ENCODE results near the gene MYO7A. TPM values are rescaled to one million over a fixed set of nuclear protein-coding genes. Genes with fewer than 3 reads are reported as not detected.

The MYO7A gene
- total and polyA plus RNA-seq, 2 experiments from 2014 or later, result not detected

DNA sequence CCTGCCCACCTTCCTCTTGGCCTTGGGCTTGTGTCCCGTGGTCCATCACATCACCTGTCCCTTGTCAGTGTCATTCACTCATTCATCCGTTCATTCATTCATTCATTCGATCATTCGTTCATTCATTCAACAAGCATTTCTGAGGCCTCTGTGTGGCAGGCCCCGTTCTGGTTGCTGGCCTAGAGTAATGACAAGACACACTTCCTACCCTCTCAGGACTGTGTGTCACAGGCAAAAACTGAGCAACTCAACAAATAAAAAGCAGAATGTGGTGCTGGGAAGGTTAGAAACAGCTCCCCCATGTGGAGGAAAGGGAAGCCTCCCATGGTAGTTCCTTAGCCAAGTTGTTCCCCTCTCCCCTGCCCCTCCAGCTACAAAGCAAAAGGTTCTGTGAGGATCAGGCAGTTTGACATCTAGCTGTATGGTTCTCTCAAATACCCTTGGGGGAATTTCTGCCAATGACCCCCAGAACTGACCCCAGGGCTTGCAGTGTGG, 27.0 kb upstream of the MYO7A start:
- Histone ChIP-seq H3K27ac (no peak overlapping the region), H3K36me3 (ENCODE audit: low read depth) (no peaks in the 10 kb centered on the region), H3K4me3 (no peak overlapping the region), H3K79me2 (ENCODE audit: insufficient read depth) (no peaks in the 10 kb centered on the region), H3F3A (ENCODE audit: insufficient read depth) (no peaks in the 10 kb centered on the region), H2AFZ (no peak overlapping the region), H3K27me3 (replicated peaks; ENCODE audit: insufficient read depth) (no peaks in the 10 kb centered on the region), H3K9ac (no peak overlapping the region), H3K4me2 (ENCODE audit: unreplicated experiment) (no peak overlapping the region), H3K9me2 (ENCODE audit: insufficient read depth) (no peaks in the 10 kb centered on the region), H4K20me1 (ENCODE audit: insufficient read depth) (no peaks in the 10 kb centered on the region), H3K9me3 (ENCODE audit: low read depth) (no peaks in the 10 kb centered on the region), H3K4me1 (ENCODE audit: insufficient read depth) (0 out of 2 replicates have a peak, but pooled peaks cover under 1% of the 10 kb centered on the region)
- peak; percentile 65 for DNase-seq
- in situ Hi-C loops (cut with MboI), result no loop called here
- no peak for TF ChIP-seq EZH2phosphoT487 (IDR thresholded peaks at IDR 0.05; ENCODE audit: insufficient read depth, low read depth)
- no peak for TF ChIP-seq EZH2 (IDR thresholded peaks at IDR 0.05; ENCODE audit: insufficient read depth, poor library complexity, severe bottlenecking)
- WGBS, 2 experiments (ENCODE audit: low coverage in 1 of 2, low lambda C conversion rate in 2 of 2, missing lambda C conversion rate in 2 of 2), result 98 to 99% methylated on average over 5 of the region's 5 CpGs

DNA sequence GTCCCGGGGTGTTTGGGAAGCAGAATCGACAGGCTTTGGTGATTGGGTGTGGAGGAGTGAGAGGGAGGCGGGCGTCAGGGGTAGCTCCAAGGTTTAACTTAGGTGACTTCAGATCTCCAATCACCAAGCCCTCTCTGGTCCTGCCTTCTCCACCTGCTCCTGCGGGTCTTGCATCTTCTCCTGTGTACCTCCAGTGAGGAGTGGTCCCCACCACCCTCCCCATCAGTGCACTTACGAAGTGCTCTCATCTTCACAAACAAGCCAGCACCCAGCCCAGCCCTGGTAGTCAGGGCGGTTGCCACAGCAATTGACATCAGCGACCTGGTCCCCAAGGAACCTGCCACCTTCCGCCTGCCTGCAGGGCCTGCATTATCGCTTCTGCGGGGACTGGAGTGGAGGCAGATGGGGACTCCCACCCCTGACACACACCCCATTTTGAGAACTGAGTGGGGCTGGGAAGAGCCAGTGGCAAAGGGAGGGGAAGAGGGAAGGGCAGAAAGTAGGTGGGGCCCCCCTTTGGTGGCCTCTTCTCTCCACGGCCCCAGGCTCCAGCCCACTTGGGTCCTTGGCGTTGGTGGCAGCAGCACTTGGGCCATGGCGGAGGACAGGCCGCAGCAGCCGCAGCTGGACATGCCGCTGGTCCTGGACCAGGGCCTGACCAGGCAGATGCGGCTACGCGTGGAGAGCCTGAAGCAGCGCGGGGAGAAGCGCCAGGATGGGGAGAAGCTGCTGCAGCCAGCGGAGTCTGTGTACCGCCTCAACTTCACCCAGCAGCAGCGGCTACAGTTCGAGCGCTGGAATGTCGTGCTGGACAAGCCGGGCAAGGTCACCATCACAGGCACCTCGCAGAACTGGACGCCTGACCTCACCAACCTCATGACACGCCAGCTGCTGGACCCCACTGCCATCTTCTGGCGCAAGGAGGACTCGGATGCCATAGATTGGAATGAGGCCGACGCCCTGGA, 25.5 kb upstream of the MYO7A start, which contains the start of gene OMP:
TSS of gene OMP (plus strand) at position 595 of the 965 bp plus-strand sequence. CDS start at position 595, 0 bp downstream.
- DNase-seq, result no peak
- Histone ChIP-seq H3K79me2 (ENCODE audit: insufficient read depth) (no peaks in the 10 kb centered on the region), H3K9ac (no peak within 1 kb of the TSS), H3K9me2 (ENCODE audit: insufficient read depth) (no peaks in the 10 kb centered on the region), H3F3A (ENCODE audit: insufficient read depth) (no peaks in the 10 kb centered on the region), H3K27me3 (replicated peaks; ENCODE audit: insufficient read depth) (no peaks in the 10 kb centered on the region), H4K20me1 (ENCODE audit: insufficient read depth) (no peaks in the 10 kb centered on the region), H3K27ac (no peak within 1 kb of the TSS), H3K4me3 (no peak within 1 kb of the TSS), H3K9me3 (ENCODE audit: low read depth) (no peaks in the 10 kb centered on the region), H2AFZ (no peak within 1 kb of the TSS), H3K36me3 (ENCODE audit: low read depth) (no peaks in the 10 kb centered on the region), H3K4me1 (ENCODE audit: insufficient read depth) (peaks cover 5% of the 10 kb centered on the region), H3K4me2 (ENCODE audit: unreplicated experiment) (no peak within 1 kb of the TSS)
- in situ Hi-C loops (cut with MboI), result no loop called here
- TF ChIP-seq EZH2phosphoT487 (IDR thresholded peaks at IDR 0.05; ENCODE audit: insufficient read depth, low read depth) (no peak), EZH2 (IDR thresholded peaks at IDR 0.05; ENCODE audit: insufficient read depth, poor library complexity, severe bottlenecking) (no peak)
- 92 to 95% methylated on average over 36 to 37 of the region's 37 CpGs for WGBS, 2 experiments (ENCODE audit: low coverage in 1 of 2, low lambda C conversion rate in 2 of 2, missing lambda C conversion rate in 2 of 2)

DNA sequence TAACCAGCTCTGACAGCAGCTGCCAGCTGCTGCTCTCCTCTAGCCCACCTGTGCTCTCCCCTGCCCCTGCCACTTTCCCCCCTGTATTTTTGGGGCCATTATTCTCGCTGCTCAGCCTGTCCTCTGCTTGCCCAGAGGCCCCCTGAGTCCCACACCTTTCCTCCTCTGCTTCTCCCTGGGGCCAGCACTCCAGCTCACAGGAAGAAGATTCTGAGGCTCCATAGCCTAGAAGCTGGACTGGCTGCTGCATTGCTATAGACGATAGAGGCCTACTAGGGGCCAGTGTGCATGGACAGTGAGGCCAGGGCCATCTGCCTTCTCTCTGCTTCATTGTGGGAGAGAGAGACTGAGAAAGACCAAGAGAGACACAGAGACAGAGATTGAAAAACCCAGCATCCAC, 24.7 kb upstream of the MYO7A start:
- Histone ChIP-seq H3F3A (ENCODE audit: insufficient read depth) (peaks cover 1% of the 10 kb centered on the region; the same call in 1 of the 2 replicates), H3K27me3 (replicated peaks; ENCODE audit: insufficient read depth) (no peaks in the 10 kb centered on the region), H3K27ac (no peak overlapping the region), H3K9me2 (ENCODE audit: insufficient read depth) (no peaks in the 10 kb centered on the region), H3K4me1 (ENCODE audit: insufficient read depth) (peaks cover 13% of the 10 kb centered on the region), H3K4me3 (no peak overlapping the region), H3K79me2 (ENCODE audit: insufficient read depth) (no peaks in the 10 kb centered on the region), H3K9me3 (ENCODE audit: low read depth) (no peaks in the 10 kb centered on the region), H3K4me2 (ENCODE audit: unreplicated experiment) (no peak overlapping the region), H3K36me3 (ENCODE audit: low read depth) (no peaks in the 10 kb centered on the region), H4K20me1 (ENCODE audit: insufficient read depth) (no peaks in the 10 kb centered on the region), H2AFZ (no peak overlapping the region), H3K9ac (no peak overlapping the region)
- WGBS, 2 experiments (ENCODE audit: low coverage in 1 of 2, low lambda C conversion rate in 2 of 2, missing lambda C conversion rate in 2 of 2), result 54 to 66% methylated on average over 2 of the region's 2 CpGs
- no peak for DNase-seq
- TF ChIP-seq EZH2phosphoT487 (IDR thresholded peaks at IDR 0.05; ENCODE audit: insufficient read depth, low read depth), result no peak
- no peak for TF ChIP-seq EZH2 (IDR thresholded peaks at IDR 0.05; ENCODE audit: insufficient read depth, poor library complexity, severe bottlenecking)
- in situ Hi-C loops (cut with MboI), result no loop called here

DNA sequence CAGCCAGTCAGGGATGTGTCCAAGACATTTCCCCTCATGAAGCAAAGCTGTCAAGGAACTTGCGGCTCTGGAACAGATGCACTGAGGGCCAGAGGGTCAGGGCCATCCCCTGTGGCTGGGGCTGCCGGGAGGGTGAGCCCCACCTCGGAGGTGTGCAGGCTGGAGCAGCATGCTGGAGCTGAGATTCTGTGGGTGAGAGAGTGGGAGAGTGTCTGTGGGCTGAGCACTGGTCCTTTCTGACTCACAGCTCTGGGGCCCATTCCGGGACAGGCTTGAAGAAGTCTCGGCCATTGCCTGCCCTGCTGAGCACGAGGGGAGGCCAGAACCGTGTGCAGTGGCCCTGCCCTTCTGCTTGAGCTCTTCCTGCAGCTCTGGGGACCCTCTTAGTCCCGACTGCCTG, 23.3 kb upstream of the MYO7A start:
- no peaks in the 10 kb centered on the region for H3K9me3 ChIP-seq (ENCODE audit: low read depth)
- no peaks in the 10 kb centered on the region for H3K9me2 ChIP-seq (ENCODE audit: insufficient read depth)
- 80 to 86% methylated on average over 8 of the region's 8 CpGs for WGBS, 2 experiments (ENCODE audit: low coverage in 1 of 2, low lambda C conversion rate in 2 of 2, missing lambda C conversion rate in 2 of 2)
- H3K36me3 ChIP-seq (ENCODE audit: low read depth), result no peaks in the 10 kb centered on the region
- no peaks in the 10 kb centered on the region for H3K79me2 ChIP-seq (ENCODE audit: insufficient read depth)
- no peak overlapping the region for H3K9ac ChIP-seq
- H3K27ac ChIP-seq, result no peak overlapping the region
- no peaks in the 10 kb centered on the region for H3K27me3 ChIP-seq (replicated peaks; ENCODE audit: insufficient read depth)
- H3F3A ChIP-seq (ENCODE audit: insufficient read depth), result peaks cover 15% of the 10 kb centered on the region
- no peak overlapping the region for H3K4me2 ChIP-seq (ENCODE audit: unreplicated experiment)
- no peaks in the 10 kb centered on the region for H4K20me1 ChIP-seq (ENCODE audit: insufficient read depth)
- H2AFZ ChIP-seq, result no peak overlapping the region
- no peak overlapping the region for H3K4me3 ChIP-seq
- peaks cover 27% of the 10 kb centered on the region for H3K4me1 ChIP-seq (ENCODE audit: insufficient read depth)
- TF ChIP-seq EZH2 (IDR thresholded peaks at IDR 0.05; ENCODE audit: insufficient read depth, poor library complexity, severe bottlenecking) (no peak), EZH2phosphoT487 (IDR thresholded peaks at IDR 0.05; ENCODE audit: insufficient read depth, low read depth) (no peak)
- DNase-seq, result peak; percentile 46
- in situ Hi-C loops (cut with MboI), result no loop called here
